Inflammatory macrophage treated with lipopolysaccharide for 4 hours (primary cell): ENCODE results near the gene NUP205.
"Not testable (repeated sequence)": the region's sequence is repeated elsewhere in the genome, so short reads cannot be mapped to it uniquely, and the experiment has no call there.

Experiments used
- DNase-seq: peaks from one replicate; pipeline ENCODE4 v3.0.0-alpha.2; 2020

The NUP205 gene

DNA sequence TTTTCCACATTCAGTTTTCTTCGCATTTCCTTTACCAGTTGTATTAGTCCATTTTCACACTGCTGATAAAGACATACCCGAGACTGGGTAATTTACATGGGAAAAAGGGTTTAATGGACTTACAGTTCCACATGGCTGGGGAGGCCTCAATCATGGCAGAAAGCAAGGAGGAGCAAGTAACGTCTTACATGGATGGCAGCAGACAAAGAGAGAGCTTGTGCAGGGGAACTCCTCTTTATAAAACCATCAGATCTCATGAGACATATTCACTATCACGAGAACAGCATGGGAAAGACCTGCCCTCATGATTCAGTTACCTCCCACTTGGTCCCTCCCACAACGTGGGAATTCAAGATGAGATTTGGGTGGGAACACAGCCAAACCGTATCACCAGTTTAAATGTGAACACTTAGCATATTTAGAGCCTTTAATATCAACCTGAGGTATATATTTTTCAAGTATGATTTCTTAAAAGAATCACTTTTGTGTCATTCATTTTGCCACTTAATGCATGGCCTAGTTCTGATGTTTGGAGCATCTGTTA, 111.2 kb downstream of the NUP205 start:
- DNase-seq, result not testable (repeated sequence)

DNA sequence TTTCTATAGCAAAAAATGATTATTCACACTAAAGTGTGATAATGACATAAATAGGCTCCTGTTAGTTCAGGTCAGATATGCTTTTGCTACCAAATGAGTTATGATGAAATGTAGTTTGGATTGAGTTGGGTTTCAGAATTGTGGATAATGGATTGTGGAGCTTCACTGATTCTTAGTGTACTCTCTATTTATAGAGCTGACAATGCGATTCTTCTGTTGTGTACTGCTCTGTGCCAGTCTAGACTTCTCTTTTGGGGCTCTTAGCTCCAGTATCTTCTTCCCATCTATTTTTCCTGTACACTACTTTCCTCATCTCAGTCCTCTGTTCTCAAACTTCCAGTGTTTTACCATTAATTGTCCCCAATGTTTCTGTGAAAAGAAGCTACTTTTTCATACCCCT, 112.1 kb downstream of the NUP205 start:
- no peak for DNase-seq

DNA sequence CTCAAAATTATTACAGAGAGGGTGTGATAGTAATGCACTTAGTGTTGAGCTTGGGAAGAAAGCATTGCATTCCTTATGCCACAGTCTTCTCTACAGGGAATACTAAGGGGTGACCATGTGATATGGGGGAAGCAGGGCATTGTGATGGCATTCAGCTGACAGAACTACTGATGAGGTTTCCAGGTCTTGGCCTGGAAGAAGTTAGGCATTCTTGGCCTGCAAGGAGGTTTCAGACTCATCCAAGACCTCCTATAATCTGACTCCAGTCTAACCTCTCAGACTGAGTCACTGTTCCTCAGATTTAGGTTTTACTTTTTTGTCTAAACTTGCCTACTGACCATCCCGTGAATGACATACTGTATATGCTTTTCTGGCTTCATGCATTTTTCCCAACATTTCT, 112.5 kb downstream of the NUP205 start:
- DNase-seq, result no peak

DNA sequence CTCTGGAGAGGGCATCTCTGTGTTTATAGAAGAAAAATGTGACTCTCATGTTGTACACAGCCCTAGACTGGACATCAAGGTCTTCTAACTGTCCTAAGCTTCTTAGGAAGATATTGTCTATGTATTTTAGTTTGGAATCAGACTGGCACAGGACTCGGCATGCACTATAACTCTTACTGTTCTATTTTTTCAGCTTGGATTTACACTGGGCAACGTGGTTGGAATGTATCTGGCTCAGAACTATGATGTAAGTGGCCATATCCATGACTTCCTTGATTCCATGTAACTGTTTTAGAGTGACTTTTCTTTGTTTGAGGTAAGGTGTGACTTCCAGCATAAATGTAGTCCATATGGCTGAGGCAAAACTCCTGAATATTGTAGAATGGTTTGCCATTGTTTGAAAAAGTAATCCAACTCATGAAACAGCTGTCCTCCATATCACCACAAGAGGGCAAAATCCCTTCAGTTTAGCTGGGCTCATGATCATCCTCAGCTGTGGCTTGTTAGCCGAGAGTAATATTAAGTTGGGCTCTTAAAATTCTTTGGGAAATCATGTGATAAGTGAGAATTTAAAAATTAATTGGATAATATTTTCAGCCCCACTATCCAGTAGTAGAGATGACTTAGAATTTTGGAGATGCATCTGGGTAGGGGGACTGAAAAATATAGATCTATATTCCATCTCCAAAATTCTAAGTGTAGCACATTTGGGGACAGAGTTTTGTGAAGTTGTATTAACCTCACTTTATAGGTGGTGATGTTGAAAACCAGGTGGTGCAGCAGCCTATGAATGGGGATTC, 115.0 kb downstream of the NUP205 start:
- peak; percentile 45 for DNase-seq

DNA sequence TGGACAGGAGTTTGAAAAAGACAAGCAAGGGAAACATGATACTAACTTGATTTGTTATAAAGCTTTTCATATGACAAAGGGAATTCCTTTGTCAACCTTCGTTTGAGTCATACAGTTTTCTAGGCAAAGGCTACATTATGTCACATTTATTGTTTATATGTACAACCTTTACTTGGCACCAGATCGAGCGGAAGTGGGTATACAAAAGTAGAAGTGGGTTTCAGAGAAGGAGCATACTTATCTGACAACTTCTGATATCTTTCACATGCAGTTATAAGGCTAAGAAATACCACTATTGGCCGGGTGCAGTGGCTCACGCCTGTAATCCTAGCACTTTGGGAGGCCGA, 115.6 kb downstream of the NUP205 start:
- no peak for DNase-seq

DNA sequence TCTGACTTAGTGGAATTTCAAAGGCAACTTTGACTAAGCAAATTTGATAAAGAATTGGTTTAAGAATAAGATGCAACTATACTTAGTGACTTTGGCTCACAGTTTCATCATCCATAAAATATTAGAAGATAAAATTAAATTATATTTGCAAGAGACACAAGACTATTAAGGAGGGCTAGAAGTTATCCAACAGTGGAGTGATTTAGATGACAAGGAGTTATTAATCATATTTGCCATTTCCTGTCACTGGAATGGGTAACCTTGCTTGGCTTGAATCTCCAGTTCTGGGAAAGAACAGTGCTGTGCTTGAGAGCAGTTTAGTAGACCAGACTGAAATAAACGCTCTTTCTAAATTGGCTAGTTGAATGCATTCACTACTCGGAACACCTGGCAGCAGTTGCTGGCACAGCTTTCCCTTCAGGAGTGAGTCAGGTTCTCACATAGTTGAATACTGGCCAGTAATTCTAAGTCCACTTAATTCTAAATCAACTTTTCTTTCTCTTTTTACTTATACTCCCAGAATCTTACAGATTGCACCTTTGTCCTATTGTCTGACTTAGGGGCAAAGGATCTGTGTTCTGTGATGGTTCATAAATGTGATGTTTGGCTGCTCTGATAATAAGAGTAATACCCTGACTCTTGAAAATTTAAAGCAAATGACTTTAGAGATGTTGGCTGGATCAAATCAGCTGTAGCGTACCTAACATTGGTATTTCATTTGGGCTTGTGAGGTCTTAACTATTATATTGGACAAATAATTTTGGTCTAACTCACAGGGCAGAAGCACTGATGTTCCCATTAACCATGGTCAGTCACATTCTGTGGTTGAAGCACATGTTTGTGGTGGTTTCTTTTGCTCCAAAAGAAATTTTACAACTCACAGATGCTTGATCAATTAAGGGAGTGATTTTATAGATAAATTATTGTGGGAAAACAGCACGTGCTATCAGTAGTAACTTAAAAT, 121.2 kb downstream of the NUP205 start:
- DNase-seq, result no peak

DNA sequence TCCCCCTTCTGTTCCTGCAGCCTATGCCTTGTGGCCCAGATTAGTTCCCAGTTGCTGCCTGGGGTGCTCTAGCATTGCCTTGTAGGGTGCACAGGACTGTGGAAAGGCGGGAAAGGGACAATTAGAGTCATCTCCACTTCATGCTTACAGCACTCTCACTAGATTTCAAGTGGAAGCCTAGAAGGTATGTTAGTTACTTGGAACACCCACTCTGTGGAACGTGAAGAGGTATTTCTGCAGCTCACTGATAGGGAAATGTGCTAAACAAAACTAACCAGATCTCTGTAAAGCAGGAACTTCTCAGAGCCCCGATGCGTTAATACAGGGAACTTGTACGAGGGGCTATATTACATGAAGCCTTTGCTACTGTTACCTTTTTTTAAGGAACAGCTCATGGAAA, 124.0 kb downstream of the NUP205 start:
- no peak for DNase-seq

DNA sequence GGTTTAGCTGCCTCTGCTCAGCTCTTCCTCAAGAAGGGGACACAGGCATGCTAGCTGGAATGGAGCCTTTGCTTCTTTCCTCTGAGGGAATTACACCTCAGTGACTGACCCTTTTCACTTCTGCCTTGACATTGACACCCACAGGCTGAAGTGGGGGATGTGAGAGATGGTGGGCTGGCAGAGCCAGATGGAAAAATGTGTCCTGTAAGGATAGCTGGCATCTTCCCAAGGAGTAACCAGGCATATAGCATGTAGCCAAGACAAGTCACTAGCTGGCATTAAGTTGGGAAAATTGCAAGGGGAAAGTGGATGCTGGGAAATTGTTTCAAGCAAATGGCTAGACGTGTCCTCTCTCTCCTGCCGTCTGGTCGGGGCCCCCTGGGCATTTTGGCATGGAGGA, 124.5 kb downstream of the NUP205 start:
- no peak for DNase-seq

DNA sequence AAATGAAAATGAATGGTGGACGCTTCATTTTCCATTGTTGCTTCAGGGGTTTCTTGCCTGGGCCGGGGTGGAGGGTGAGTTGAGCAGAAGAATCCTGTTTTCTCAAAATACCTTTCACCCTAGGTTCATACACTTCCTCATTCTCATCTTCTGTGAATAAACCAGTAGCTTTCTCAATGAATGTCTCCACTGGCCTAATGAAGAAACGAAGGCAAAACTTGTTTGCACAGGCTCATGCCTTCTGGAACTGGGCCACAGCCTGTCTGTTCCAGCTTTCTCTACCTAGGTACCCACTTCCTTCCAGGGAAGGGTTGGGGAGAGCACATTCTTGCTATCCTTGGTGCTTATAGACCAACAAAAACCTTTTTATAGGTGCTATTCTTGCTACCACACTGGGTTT, 125.9 kb downstream of the NUP205 start:
- DNase-seq, result no peak

DNA sequence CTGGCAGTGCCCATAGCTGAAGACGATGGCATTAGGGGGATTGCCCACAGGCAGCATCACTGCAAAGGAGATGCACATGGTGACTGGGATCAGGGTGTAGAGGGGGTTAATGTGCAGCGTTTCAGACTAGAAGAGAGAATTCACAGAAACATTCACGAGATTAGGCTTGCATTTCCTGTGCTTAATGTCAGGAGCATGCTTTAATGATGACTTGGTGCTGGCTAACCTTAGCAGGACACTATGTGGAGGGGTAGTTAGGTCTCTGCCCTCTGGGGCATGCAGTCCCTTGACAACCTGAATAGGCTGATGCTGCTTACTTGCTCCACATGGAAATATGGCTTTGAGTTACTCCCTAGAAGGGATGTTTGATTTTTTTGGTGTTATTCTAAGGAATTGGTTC, 126.4 kb downstream of the NUP205 start:
- no peak for DNase-seq

DNA sequence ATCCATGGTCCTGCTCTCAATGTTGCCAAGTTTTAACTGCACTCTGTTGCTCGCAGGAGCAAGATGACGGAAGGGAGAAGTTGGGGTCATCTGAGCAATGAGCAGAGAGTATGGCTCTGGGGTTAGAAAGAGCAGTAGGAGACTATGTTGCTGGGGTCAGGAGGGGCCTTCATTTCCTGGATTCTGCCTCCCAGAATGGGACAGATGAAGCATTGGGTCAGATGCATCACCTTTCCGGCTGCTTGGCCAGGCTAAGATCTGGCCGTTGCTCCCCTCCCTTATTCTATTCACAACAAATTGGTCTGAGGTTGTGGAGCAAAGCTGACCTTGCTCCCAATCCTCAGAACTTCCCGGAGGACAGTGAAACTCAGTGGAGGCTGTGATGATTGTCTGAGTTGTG, 127.0 kb downstream of the NUP205 start:
- DNase-seq, result no peak

DNA sequence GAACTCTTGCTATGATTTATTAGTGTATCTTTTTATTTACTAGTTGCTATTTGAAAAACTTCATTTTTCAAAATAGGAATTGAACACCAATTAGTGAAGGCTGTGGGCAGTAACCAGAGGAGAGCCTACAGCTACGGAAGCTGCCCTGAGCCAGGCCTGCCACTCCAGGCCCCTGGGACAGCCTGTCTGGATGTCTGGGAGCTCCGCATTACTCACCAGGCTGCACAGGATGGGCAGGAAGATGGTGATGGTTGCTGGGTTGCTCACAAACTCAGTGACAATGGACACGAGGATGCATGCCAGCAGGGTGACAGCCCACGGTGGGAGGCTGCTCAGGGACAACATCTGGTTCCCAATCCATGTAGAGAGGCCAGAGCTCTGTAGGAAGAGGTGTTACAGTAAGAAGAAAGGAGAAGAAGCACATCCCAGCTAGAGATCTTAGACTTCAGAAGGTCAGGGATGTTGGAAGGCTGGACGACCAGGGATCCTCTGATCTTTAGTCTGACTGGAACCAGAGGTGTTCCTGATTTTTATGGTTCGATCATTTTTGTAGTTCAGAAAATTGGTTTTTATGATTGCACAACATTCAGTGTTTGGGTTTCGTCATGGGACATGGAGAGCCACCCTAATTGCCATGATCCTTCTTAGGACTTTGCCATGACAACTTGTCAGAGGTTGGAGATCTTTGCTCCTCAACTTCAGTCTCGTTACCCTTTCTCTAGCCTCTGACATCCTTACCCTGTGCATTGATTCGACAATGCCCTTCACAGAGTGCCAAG, 127.8 kb downstream of the NUP205 start:
- DNase-seq, result no peak

DNA sequence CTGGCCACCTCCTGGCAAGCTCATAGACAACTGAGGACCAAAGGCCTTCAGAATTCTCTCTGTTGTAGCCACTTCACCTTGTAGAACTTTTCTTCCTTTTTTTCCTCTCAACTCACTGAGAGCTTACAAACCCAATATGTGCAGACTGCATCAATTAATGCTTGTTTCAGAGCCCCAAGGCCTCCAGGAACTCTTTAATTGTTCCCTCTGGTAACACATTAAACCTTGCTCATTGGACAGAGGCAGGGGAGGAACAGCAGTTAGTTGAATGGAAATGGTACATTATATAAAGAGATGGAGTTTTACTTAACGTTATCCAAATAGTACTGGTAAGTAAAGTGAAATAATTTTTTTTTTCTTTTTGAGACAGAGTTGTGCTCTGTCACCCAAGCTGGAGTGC, 129.7 kb downstream of the NUP205 start:
- no peak for DNase-seq

DNA sequence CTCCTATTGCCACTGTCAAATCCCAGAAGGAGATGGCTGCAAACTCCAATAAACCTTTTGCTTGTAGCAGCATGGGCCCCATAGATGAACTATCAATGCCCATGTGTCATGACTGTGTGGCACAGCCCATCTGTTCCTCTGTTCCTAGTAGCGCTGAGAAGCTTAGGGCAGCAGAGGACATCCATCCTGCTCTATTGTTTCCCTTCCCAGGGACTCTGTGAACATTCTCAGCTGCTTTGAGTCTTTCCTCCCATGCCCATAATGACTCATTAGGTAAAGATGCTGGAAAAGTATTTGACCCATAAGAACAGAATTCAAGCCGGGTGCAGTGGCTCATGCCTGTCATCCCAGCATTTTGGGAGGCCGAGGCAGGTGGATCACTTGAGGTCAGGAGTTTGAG, 132.8 kb downstream of the NUP205 start:
- DNase-seq, result no peak

DNA sequence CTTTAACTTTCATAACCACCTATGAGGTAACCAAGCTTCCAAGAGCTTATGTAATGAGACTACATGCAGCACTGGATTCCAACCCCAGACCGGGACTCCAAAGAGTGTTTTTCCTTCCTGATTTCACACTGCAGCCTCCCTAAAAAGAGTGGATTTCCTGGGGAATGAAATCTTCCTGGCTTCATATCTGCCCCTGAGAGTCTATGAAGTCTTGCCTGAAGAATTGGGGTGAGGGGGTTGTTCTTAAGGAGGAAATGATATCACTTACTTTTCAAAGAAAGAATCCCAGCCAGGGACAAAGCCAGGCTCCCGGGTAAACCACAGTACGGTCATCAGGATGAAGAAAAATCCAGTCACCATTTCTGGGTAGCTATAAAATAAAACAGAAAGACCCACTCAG, 134.3 kb downstream of the NUP205 start:
- peak; percentile 15 for DNase-seq

DNA sequence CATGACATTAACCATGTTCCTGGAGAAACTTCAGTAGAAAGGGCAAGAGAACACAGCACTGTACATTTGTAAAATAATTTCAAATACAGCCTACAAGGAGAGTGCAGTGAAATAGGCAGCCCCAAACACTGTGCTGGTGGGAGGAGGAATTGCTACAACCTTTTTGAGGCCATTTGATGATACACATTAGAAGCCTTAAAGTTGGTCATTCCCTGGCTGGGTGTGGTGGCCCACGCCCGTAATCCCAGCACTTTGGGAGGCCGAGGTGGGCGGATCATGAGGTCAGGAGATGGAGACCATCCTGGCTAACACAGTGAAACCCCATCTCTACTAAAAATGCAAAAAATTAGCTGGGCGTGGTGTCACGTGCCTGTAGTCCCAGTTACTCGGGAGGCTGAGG, 134.9 kb downstream of the NUP205 start:
- DNase-seq, result not testable (repeated sequence)

DNA sequence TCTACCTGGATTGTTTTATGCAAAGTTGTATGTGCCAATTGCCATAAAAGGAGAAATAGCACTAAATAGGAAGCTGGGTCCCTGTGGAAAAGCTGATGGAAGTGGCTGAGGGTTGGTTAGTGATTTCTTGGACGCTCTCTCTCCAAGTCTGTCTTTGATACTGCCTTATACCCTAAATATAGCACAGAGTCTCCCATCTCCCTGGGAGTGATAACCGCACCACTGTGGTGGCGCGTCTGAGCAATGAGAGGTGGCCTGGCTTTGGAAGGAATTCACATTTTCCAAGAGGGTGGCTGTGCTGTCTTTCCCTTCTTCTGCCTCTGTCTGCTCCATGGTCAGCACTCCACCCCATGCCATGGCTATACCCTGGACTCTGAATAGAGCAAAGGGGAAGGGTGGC, 135.8 kb downstream of the NUP205 start:
- DNase-seq, result no peak

DNA sequence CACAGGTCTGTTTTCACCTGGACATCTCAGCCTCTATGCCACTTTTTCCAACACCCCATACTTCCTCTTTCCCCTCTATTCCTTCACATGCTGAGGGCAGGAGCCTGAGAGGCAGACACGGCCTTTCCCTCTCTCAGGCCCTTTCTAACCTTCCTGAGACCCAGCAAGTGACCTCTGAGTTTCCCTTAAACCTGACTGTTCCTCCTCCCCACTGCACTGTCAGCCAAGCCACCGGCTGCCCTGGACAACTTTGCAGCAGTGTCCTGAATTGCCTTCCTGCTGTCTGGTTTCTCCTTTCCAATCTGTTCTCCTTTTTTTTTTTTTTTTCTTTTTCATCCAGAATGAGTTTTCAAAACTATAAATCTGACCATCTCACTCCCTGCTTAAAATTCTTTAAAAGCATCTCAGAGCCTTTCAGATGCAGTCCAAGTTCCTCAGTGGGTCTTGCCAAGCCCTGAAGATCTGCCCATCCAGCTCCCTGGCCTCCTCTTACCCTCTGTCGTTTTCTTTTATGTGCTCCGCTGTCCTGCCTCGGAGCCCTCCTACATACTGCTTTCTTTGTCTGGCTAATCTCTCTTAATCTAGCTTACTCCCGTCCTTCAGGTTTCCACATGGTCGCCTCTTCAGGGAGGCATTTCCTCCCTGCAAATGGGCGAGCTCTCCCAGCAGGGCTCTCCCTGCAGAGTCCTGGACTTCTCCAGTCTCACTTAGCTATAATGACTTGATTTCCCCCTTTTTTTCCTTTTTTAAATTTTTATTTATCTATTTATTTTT, 139.7 kb downstream of the NUP205 start:
- DNase-seq, result no peak
